Thoracic aorta (tissue), 2 donors: ENCODE data around the gene CALM3. TPM values are rescaled to one million over a fixed set of nuclear protein-coding genes. Genes with fewer than 3 reads are reported as not detected.

Source experiments
- ATAC-seq: fragments of 150-250 bp; one replicate; pipeline ENCODE4 v1.8.0; 2017; ENCODE audit warnings: low read depth; ENCODE audit not compliant: insufficient number of reproducible peaks, low FRiP score
- DNase-seq: peaks from one replicate; pipeline ENCODE4 v3.0.0-alpha.2; 2020; ENCODE audit warnings: low spot score
- H3K27ac ChIP-seq, 2 donors: fragments of 200-600 bp; sonication (generic); 1 replicate in 1 of 2; 2 replicates in 1 of 2; pipeline ENCODE4 v1.5.1; 2016; ENCODE audit warnings: mild to moderate bottlenecking in 2 of 2, moderate library complexity in 2 of 2
- H3K27me3 ChIP-seq: fragments of 200-600 bp; sonication (generic); replicated peaks from 2 replicates; pipeline ENCODE4 v1.6.0; 2016; ENCODE audit warnings: mild to moderate bottlenecking; ENCODE audit not compliant: insufficient read depth
- H3K36me3 ChIP-seq: fragments of 200-600 bp; sonication (generic); one replicate; pipeline ENCODE4 v1.5.1; 2016
- H3K4me1 ChIP-seq, 2 donors: fragments of 200-600 bp; sonication (generic); 1 replicate in 1 of 2; 2 replicates in 1 of 2; pipeline versions ENCODE4 v1.5.1 to v1.6.0; 2016; ENCODE audit warnings: low read depth in 2 of 2, mild to moderate bottlenecking in 1 of 2; ENCODE audit not compliant: control insufficient read depth in 1 of 2
- H3K4me3 ChIP-seq: fragments of 200-600 bp; sonication (generic); 2 replicates; pipeline ENCODE4 v1.5.1; 2016; ENCODE audit warnings: mild to moderate bottlenecking
- H3K9me3 ChIP-seq: fragments of 200-600 bp; sonication (generic); 2 replicates; pipeline ENCODE4 v1.5.1; 2016
- CTCF ChIP-seq: fragments of 200-600 bp; sonication (generic); IDR thresholded peaks from one replicate; pipeline ENCODE4 v1.5.1; 2019; ENCODE audit warnings: antibody characterized with exemption
- total RNA-seq, 2 donors: library from RNA; depleted of rRNA; stranded (reverse); fragments of >200 nt; gene quantifications; one replicate each; pipeline versions ENCODE4 v1.1.0 to v1.2.3, GENCODE V29; 2016

CALM3 gene
- total RNA-seq, 2 donors from 2014 or later: 181 to 202 TPM

DNA sequence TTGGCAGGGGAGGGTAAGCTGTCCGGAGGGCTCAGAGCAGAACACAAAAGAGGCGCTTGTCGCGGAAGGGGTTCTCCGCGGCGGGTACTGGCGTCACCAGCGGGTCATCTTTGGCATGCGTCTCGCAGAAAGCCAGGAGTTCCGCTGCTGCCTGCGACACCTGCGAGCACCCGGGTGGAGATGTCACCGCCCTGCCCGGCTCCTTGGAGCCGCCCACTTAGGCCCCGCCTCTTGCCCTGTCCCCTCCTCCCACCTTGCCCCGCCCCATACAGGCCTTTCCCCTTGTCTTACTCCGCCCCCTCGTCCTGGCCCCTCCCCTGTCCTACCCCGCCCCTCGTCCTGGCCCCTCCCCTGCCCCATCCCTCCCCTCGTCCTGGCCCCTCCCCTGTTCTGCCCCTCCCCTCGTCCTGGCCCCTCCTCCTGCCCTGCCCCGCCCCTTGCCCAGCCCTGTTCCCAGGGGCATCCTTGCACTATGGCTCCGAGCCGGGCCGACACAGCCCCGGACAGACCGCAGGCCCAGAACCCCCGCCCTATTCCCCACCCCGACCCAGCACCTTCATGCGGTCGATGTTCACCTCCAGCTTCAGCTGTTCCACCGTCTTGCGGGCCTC lies 33.0 kb downstream of the CALM3 start:
- H3K36me3 ChIP-seq: no peaks in the 10 kb centered on the region
- peak; percentile 57 for DNase-seq
- H3K4me3 ChIP-seq: peak overlapping the region; percentile 71
- ATAC-seq: peak; percentile 29
- peak overlapping the region in 1 of 2 donors; percentile 45 for H3K27ac ChIP-seq
- no peaks in the 10 kb centered on the region for H3K27me3 ChIP-seq
- H3K4me1 ChIP-seq: peaks cover 15 to 46% of the 10 kb centered on the region in 2 donors
- H3K9me3 ChIP-seq: no peaks in the 10 kb centered on the region
- TF ChIP-seq CTCF: no peak

- no peaks in the 10 kb centered on the region for H3K9me3 ChIP-seq
- H3K4me3 ChIP-seq: peak overlapping the region; percentile 71
- no peak overlapping the region for H3K27ac ChIP-seq
- peaks cover 15 to 46% of the 10 kb centered on the region in 2 donors for H3K4me1 ChIP-seq
- TF ChIP-seq CTCF: no peak
- H3K27me3 ChIP-seq: no peaks in the 10 kb centered on the region
- no peaks in the 10 kb centered on the region for H3K36me3 ChIP-seq
- DNase-seq (no peak), ATAC-seq (no peak)
Measured at GRCh38 chr19:46634656-46635218, 33.6 kb downstream of the CALM3 start.

DNA sequence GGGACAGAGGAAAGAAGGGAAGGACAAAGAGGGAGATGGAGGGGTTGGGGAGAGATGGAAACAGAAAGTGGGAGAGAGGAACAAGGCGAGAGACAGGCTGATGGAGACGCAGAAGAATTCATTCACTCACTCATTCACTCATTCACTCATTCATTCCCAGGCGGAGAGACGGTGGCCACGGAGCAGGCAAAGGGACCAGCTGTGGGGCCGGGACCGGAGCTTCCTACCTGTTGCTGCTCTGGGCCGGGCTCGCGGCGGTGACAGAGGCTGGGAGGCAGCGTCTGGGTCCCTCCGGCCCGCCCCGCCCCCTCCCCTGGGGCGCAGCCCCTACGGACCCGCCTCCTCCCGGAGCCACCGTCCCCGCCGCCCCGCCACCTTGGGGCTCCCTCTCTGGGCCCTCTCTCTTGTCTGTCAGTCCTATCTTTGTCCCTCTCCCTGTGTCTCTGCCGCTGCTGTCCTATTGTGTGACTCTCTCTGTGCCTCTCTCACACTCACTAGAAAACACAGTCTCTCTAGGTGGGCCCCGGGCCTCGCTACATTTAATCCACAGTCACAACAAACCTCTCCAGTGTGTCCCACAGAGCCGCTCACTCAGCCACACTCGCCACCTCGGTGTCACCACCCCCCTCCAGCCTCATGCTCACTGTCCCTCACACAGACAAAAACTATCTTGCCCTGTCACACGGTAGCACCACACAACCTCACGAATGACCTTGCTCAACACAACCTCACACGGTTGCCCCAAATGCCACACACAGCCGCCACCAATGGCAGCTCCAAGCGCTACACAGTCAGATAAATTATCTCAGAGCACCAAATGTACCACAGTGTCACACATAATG lies 35.0 kb downstream of the CALM3 start, which contains the start of gene GNG8:
Gene GNG8 (minus strand): TSS at position 283 of the 842 bp plus-strand sequence. CDS start 1,520 bp downstream, outside the sequence.
- peaks cover 13 to 45% of the 10 kb centered on the region in 2 donors for H3K4me1 ChIP-seq
- DNase-seq: no peak
- H3K27ac ChIP-seq: no peak within 1 kb of the TSS
- no peak within 1 kb of the TSS for H3K4me3 ChIP-seq
- H3K27me3 ChIP-seq: no peaks in the 10 kb centered on the region
- no peaks in the 10 kb centered on the region for H3K9me3 ChIP-seq
- no peak for ATAC-seq
- no peaks in the 10 kb centered on the region for H3K36me3 ChIP-seq
- TF ChIP-seq CTCF: no peak

DNA sequence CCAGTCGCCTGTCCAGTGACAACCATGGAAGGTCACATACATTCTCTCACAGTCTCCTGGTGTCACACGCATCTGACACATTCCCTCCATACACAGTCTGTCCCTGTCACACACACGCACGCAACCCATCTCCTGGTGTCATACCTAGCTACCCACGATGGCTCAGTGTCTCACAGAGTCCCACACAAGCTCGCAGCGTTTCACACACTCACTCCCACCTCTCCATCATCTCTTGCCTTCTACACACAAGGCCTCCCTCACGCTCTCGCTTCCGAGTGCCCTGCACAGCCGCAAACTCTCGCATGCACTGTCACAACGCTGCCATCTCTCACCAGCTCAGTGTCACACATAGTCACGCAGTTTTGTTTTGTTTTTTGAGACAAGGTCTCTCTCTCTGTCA lies 36.1 kb downstream of the CALM3 start:
- DNase-seq (no peak), ATAC-seq (no peak)
- Histone ChIP-seq H3K27ac (no peak overlapping the region), H3K4me3 (no peak overlapping the region), H3K36me3 (no peaks in the 10 kb centered on the region), H3K4me1 (peaks cover 13 to 45% of the 10 kb centered on the region in 2 donors), H3K9me3 (no peaks in the 10 kb centered on the region), H3K27me3 (no peaks in the 10 kb centered on the region)
- no peak for TF ChIP-seq CTCF
